ENCODE results near the gene SLC25A12. TPM values are rescaled to one million over a fixed set of nuclear protein-coding genes. Genes with fewer than 3 reads are reported as not detected.

The SLC25A12 gene
- total RNA-seq, 1 donor from 2014 or later, result 13.9 TPM

- peaks cover 4% of the 10 kb centered on the region for H3K27me3 Mint-ChIP-seq
- DNase-seq (ENCODE audit: low spot score, unreplicated experiment), result no peak
- peaks cover 2% of the 10 kb centered on the region for H3K36me3 Mint-ChIP-seq (ENCODE audit: insufficient read depth)
- no peaks in the 10 kb centered on the region for H3K9me3 Mint-ChIP-seq (ENCODE audit: low read depth)
- H3K27ac Mint-ChIP-seq, result no peak overlapping the region
- TF ChIP-seq CTCF (IDR thresholded peaks at IDR 0.05; ENCODE audit: unreplicated experiment), result no peak
- no peak overlapping the region for H3K4me3 Mint-ChIP-seq (ENCODE audit: low read depth)
- peaks cover 12% of the 10 kb centered on the region for H3K4me1 Mint-ChIP-seq (ENCODE audit: low read depth)
These were observed 89.6 kb downstream of the SLC25A12 start for GRCh38 chr2:171804456-171804855.

- Mint-ChIP-seq H3K4me3 (ENCODE audit: low read depth) (no peak overlapping the region), H3K27ac (no peak overlapping the region), H3K4me1 (ENCODE audit: low read depth) (peaks cover 12% of the 10 kb centered on the region), H3K36me3 (ENCODE audit: insufficient read depth) (no peaks in the 10 kb centered on the region), H3K9me3 (ENCODE audit: low read depth) (no peaks in the 10 kb centered on the region), H3K27me3 (peaks cover 7% of the 10 kb centered on the region)
- no peak for TF ChIP-seq CTCF (IDR thresholded peaks at IDR 0.05; ENCODE audit: unreplicated experiment)
- DNase-seq (ENCODE audit: low spot score, unreplicated experiment), result no peak
These were observed 90.3 kb downstream of the SLC25A12 start for GRCh38 chr2:171803757-171804156.

- no peak for TF ChIP-seq CTCF (IDR thresholded peaks at IDR 0.05; ENCODE audit: unreplicated experiment)
- no peaks in the 10 kb centered on the region for H3K9me3 Mint-ChIP-seq (ENCODE audit: low read depth)
- no peaks in the 10 kb centered on the region for H3K36me3 Mint-ChIP-seq (ENCODE audit: insufficient read depth)
- H3K27ac Mint-ChIP-seq, result no peak overlapping the region
- DNase-seq (ENCODE audit: low spot score, unreplicated experiment), result no peak
- H3K4me1 Mint-ChIP-seq (ENCODE audit: low read depth), result peaks cover 1% of the 10 kb centered on the region
- peaks cover 7% of the 10 kb centered on the region for H3K27me3 Mint-ChIP-seq
- H3K4me3 Mint-ChIP-seq (ENCODE audit: low read depth), result no peak overlapping the region
These were observed 93.4 kb downstream of the SLC25A12 start for GRCh38 chr2:171800639-171801038.

GRCh38 chr2:171798156-171798820 lies 95.8 kb downstream of the SLC25A12 start:
- H3K27ac Mint-ChIP-seq, result no peak overlapping the region
- no peak overlapping the region for H3K4me3 Mint-ChIP-seq (ENCODE audit: low read depth)
- H3K9me3 Mint-ChIP-seq (ENCODE audit: low read depth), result no peaks in the 10 kb centered on the region
- H3K4me1 Mint-ChIP-seq (ENCODE audit: low read depth), result peaks cover 15% of the 10 kb centered on the region
- peaks cover 23% of the 10 kb centered on the region for H3K27me3 Mint-ChIP-seq
- TF ChIP-seq CTCF (IDR thresholded peaks at IDR 0.05; ENCODE audit: unreplicated experiment), result no peak
- DNase-seq (ENCODE audit: low spot score, unreplicated experiment), result no peak
- no peaks in the 10 kb centered on the region for H3K36me3 Mint-ChIP-seq (ENCODE audit: insufficient read depth)

- DNase-seq (ENCODE audit: low spot score, unreplicated experiment), result no peak
- Mint-ChIP-seq H3K4me3 (ENCODE audit: low read depth) (no peak overlapping the region), H3K27ac (no peak overlapping the region), H3K9me3 (ENCODE audit: low read depth) (no peaks in the 10 kb centered on the region), H3K27me3 (peaks cover 45% of the 10 kb centered on the region), H3K4me1 (ENCODE audit: low read depth) (peaks cover 19% of the 10 kb centered on the region), H3K36me3 (ENCODE audit: insufficient read depth) (peaks cover 2% of the 10 kb centered on the region)
- no peak for TF ChIP-seq CTCF (IDR thresholded peaks at IDR 0.05; ENCODE audit: unreplicated experiment)
These were observed 99.1 kb downstream of the SLC25A12 start for GRCh38 chr2:171794918-171795317.

All from progenitor cell of endocrine pancreas (in vitro differentiated cells).